Nephron progenitor cell (in vitro differentiated cells): ENCODE results near the gene NRAP.
A peak's percentile ranks its signal among the peaks of the same experiment; 100 is the strongest.

Source experiments
- DNase-seq: peaks from one replicate; pipeline ENCODE4 v3.0.0; 2021
- H3K27ac Mint-ChIP-seq: 2 replicates; pipeline ENCODE4 v1.8.0; 2021; ENCODE audit warnings: mild to moderate bottlenecking, moderate library complexity, mixed read lengths
- H3K27me3 Mint-ChIP-seq: 2 replicates; pipeline ENCODE4 v1.8.0; 2021; ENCODE audit warnings: mild to moderate bottlenecking, low read depth, mixed read lengths; ENCODE audit not compliant: poor library complexity
- H3K36me3 Mint-ChIP-seq: 2 replicates; pipeline ENCODE4 v1.8.0; 2021; ENCODE audit warnings: low read depth, mixed read lengths
- H3K4me1 Mint-ChIP-seq: 2 replicates; pipeline ENCODE4 v1.8.0; 2021; ENCODE audit warnings: mixed read lengths
- H3K4me3 Mint-ChIP-seq: 2 replicates; pipeline ENCODE4 v1.8.0; 2021; ENCODE audit warnings: mild to moderate bottlenecking, moderate library complexity, mixed read lengths
- H3K9me3 Mint-ChIP-seq: 2 replicates; pipeline ENCODE4 v1.8.0; 2021; ENCODE audit warnings: mild to moderate bottlenecking, moderate library complexity, mixed read lengths
- TF ChIP-seq, protein P1 (sequence below): fragments of 200-600 bp; sonication (generic); IDR thresholded peaks from 2 replicates; pipeline ENCODE4 v1.5.0; 2021; ENCODE audit warnings: antibody characterized with exemption

Gene NRAP

DNA sequence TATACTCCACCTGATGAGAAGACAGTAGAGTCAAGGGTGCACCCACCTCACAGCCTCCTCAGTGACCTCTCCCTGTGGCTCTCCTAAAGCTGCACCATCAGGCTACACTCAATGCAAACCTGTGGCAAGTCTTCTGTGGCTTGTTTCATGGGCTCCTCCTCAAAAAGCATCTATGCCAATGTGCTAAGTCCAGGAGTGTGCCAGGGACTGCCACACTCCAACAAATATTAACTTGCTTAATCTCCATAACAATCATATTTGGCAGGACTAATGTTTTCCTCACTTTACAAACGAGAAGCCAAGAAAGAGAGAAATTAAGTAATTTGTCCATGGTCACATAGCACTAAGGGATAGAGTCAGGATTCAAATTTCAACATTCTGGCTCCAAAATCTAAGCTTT lies 11.9 kb downstream of the NRAP start:
- Mint-ChIP-seq H3K4me1 (peaks cover 16% of the 10 kb centered on the region), H3K36me3 (no peaks in the 10 kb centered on the region), H3K9me3 (no peaks in the 10 kb centered on the region), H3K27ac (no peak overlapping the region), H3K27me3 (peaks cover 9% of the 10 kb centered on the region), H3K4me3 (no peak overlapping the region)
- TF ChIP-seq, protein P1, sequence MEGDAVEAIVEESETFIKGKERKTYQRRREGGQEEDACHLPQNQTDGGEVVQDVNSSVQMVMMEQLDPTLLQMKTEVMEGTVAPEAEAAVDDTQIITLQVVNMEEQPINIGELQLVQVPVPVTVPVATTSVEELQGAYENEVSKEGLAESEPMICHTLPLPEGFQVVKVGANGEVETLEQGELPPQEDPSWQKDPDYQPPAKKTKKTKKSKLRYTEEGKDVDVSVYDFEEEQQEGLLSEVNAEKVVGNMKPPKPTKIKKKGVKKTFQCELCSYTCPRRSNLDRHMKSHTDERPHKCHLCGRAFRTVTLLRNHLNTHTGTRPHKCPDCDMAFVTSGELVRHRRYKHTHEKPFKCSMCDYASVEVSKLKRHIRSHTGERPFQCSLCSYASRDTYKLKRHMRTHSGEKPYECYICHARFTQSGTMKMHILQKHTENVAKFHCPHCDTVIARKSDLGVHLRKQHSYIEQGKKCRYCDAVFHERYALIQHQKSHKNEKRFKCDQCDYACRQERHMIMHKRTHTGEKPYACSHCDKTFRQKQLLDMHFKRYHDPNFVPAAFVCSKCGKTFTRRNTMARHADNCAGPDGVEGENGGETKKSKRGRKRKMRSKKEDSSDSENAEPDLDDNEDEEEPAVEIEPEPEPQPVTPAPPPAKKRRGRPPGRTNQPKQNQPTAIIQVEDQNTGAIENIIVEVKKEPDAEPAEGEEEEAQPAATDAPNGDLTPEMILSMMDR = no peak
- DNase-seq = no peak

DNA sequence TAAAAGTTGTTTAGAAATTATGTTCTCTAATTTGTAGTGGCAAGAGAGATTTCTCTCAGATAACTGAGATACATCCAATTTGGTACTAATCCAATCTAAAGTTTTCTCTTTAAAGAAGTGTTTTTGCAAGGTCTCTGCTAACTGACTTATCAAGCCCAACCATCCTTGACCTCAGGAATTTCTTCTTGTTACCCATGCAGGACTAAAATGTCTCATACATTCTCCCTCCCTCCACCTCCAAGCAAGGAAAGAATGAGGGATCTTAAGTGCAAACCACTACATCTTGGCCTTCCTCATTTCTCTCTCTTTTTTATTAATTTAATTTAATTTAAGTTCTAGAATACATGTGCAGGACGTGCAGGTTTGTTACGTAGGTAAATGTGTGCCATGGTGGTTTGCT lies 12.8 kb downstream of the NRAP start:
- TF ChIP-seq, protein P1 = no peak
- H3K9me3 Mint-ChIP-seq = no peaks in the 10 kb centered on the region
- no peak overlapping the region for H3K4me3 Mint-ChIP-seq
- no peak for DNase-seq
- no peak overlapping the region for H3K27ac Mint-ChIP-seq
- peaks cover 25% of the 10 kb centered on the region for H3K4me1 Mint-ChIP-seq
- H3K27me3 Mint-ChIP-seq = peaks cover 6% of the 10 kb centered on the region
- H3K36me3 Mint-ChIP-seq = no peaks in the 10 kb centered on the region

- TF ChIP-seq, protein P1 = no peak
- no peak for DNase-seq
- no peak overlapping the region for H3K4me3 Mint-ChIP-seq
- no peaks in the 10 kb centered on the region for H3K36me3 Mint-ChIP-seq
- H3K4me1 Mint-ChIP-seq = peaks cover 29% of the 10 kb centered on the region
- peaks cover 2% of the 10 kb centered on the region for H3K27me3 Mint-ChIP-seq
- no peaks in the 10 kb centered on the region for H3K9me3 Mint-ChIP-seq
- H3K27ac Mint-ChIP-seq = no peak overlapping the region
Measured at GRCh38 chr10:113650172-113650571, 13.7 kb downstream of the NRAP start.

DNA sequence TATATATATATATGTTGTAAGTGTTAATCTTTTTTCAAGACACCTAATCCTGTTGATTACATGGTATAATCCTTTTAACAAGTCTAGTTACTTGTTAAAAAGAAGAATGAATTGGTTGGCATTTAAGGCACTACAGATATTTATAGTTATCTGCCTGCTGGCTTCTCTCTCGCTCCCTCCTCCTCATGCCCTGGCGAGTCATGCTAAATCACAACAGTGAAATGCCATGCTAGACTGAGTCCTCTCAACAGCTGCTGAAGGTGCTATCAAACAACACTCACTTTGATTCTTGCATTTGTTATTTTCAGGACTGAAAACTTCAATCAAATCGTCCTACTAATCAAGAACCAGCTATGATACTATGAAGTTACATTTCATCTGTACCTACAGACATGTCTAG lies 15.4 kb downstream of the NRAP start:
- TF ChIP-seq, protein P1 = no peak
- H3K36me3 Mint-ChIP-seq = no peaks in the 10 kb centered on the region
- H3K4me3 Mint-ChIP-seq = no peak overlapping the region
- H3K27me3 Mint-ChIP-seq = peaks cover 2% of the 10 kb centered on the region
- no peak overlapping the region for H3K27ac Mint-ChIP-seq
- H3K9me3 Mint-ChIP-seq = no peaks in the 10 kb centered on the region
- H3K4me1 Mint-ChIP-seq = peaks cover 37% of the 10 kb centered on the region
- DNase-seq = no peak

- Mint-ChIP-seq H3K36me3 (no peaks in the 10 kb centered on the region), H3K4me3 (no peak overlapping the region), H3K9me3 (no peaks in the 10 kb centered on the region), H3K27ac (no peak overlapping the region), H3K4me1 (peaks cover 37% of the 10 kb centered on the region), H3K27me3 (peaks cover 2% of the 10 kb centered on the region)
- no peak for DNase-seq
- TF ChIP-seq, protein P1 = no peak
Measured at GRCh38 chr10:113647812-113648211, 16.0 kb downstream of the NRAP start.

GRCh38 chr10:113646336-113647201 lies 17.3 kb downstream of the NRAP start:
- Mint-ChIP-seq H3K27me3 (no peaks in the 10 kb centered on the region), H3K4me3 (no peak overlapping the region), H3K4me1 (peaks cover 37% of the 10 kb centered on the region), H3K9me3 (no peaks in the 10 kb centered on the region), H3K27ac (peak overlapping the region; percentile 26), H3K36me3 (no peaks in the 10 kb centered on the region)
- TF ChIP-seq, protein P1 = no peak
- no peak for DNase-seq
